Measurements from ENCODE around the gene TRIP10.
"Not testable (repeated sequence)": the region's sequence is repeated elsewhere in the genome, so short reads cannot be mapped to it uniquely, and the experiment has no call there.

The TRIP10 gene, protein sequence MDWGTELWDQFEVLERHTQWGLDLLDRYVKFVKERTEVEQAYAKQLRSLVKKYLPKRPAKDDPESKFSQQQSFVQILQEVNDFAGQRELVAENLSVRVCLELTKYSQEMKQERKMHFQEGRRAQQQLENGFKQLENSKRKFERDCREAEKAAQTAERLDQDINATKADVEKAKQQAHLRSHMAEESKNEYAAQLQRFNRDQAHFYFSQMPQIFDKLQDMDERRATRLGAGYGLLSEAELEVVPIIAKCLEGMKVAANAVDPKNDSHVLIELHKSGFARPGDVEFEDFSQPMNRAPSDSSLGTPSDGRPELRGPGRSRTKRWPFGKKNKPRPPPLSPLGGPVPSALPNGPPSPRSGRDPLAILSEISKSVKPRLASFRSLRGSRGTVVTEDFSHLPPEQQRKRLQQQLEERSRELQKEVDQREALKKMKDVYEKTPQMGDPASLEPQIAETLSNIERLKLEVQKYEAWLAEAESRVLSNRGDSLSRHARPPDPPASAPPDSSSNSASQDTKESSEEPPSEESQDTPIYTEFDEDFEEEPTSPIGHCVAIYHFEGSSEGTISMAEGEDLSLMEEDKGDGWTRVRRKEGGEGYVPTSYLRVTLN

DNA sequence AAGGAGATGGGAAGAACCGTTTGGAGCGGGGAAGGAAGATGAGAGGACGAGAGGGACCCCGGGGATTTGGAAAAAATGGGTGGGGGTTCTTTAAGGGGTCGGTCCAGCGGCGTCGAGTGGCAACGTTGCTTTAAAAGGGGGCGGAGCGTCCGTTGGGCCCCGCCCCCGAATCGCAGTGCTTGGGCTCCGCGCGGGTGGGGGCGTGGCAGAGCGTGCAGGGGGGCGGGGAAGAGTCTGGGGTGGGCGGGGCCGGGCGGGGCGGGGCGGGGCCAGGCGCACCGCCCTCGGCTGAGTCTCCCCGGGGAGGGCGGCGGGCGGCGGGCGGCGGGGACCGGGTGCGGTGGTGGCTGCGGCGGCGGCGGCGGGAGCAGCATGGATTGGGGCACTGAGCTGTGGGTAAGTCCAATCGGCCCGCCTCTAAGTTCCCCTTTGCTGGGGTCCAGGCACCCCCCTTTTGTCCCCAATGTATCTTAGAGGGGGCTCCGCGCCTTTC is at the start of gene TRIP10:
TRIP10 (plus strand) TSS at position 291 of the 493 bp plus-strand sequence; CDS start at position 373, 82 bp downstream.
- DNase-seq = peak; percentile 86 to 88

DNA sequence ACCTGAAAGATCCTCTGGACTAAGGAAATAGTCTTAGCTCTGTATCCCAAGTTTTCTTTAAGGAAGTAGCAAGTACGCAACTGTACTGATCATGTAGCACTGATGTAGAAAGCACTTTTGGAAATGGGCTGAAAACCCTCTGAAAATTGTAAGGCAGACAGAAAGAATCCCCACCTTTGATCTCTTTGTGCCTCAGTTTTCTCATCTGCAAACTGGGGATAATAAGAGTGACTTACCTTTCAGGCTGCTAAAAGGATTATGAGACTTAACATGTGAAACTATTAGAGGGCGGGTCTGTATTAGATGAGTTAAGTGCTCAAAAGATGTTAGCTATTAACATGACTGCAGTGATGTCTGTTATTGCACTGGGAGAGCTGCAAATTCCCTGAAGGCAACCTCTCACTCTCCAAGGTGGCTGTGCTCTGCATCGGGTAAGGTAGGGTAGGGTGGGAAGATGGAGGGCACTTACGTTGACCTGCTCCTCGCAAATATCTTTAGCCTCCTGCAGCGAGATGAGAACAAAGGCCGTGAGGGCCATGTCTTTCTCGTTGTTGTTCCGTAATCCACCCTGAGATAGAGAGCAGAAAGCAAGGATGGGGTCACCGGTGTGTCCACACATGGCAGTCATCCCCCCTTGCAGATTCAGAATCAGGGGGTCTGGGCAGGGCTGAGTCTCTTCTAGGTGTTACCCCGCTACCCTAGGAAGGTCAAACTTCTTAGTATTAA is 49.2 kb upstream of the TRIP10 start:
- no peak for DNase-seq

DNA sequence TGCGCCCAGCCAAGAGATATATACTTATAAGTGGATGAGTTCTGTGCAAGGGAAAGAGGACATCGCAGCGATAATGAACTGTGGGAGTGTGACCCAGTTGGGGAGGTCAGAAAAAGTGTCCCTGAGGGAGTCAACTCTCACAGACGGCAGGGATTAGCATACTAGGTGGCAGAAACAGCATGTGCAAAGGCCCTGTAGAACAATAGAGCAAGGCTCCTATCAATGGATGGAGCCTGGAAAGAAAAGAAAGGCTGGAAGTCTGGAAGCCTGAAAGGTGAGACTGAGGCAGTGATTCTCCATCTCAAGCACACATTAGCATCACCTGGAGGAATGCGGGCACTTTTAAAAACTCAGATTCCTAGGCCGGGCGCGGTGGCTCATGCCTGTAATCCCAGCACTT is 48.1 kb upstream of the TRIP10 start:
- DNase-seq = no peak

DNA sequence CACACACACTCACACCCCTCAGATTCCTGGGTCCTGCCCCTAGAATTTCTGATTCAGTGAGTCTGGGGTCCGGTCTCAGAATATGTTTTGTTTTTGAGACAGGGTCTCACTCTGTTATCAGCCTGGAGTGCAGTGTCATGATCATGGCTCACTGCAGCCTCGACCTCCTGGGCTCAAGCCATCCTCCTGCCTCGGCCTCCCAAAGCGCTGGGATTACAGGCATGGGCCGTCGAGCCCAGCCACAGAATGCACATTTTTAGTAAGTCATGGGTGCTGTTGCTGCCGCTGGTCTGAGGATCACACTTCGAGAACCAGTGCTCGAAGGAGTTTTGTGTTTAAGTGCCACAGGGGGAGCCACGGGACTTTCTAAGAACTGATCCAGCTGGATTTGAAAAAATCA is 47.5 kb upstream of the TRIP10 start:
- no peak for DNase-seq

DNA sequence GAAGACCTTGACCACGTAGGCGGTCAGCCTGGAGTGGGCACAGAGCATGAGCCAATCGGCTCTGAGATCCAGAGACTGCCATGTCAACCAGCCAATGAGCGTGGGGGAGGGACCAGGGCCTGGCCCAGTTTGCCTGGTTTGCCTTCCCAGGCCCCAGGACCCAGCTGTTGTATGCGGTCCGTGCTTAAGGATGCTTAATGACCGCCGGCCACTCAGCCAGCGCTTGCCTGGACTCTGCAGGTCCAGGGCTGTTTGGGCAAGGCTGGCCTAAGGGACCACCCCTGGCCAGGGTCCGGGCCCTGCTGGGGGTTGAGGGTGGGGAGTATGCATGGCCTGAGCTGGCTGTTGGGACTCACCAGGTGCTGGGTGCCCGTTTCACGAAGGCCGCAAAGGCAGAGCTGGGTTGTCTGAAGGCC is 46.4 kb upstream of the TRIP10 start:
- DNase-seq = no peak

DNA sequence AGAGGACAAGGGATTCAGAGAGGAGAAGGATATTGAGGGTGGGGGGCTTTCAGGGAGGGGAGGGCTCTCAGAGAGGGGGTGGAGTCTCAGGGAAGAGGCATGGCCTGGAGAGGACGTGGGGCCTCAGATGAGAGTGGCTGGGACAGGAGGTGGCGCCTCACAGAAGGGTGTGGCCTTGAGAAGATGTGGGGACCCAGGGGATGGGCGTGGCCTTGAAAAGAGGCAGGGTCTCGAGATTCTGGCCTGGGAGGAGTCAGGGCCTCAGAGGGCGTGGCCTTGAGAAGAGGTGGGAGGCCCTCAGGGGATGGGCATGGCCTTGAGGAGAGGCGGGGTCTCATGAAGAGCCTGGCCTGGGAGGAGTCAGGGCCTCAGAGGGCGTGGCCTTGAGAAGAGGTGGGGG is 45.8 kb upstream of the TRIP10 start:
- no peak for DNase-seq

DNA sequence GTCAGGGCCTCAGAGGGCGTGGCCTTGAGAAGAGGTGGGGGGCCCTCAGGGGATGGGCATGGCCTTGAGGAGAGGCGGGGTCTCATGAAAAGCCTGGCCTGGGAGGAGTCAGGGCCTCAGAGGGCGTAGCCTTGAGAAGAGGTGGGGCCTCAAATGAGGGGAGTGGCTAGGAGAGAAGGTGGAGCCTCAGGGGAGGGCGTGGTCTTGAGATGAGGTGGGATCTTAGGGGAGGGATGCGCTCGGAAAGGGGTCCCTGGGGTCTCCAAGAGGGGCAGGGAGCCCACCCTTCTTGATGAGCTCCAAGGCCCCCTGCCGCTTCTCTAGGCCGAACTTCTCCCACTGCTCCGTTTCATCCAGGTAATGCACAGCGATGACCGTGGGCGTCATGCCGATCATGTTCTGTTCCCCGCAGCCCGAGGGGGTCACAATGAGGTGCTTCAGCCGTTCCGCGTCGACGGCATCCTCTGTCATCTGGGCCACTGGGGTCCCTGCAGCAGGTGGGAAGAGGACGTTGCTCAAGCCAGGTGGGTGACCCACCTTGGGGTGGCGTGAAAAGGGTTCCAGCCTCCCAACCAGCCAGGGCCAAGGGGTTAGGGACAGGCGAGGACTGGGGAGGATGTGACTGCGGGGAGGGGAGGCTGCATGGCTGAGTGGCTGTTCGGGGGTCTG is 45.2 kb upstream of the TRIP10 start:
- no peak for DNase-seq

DNA sequence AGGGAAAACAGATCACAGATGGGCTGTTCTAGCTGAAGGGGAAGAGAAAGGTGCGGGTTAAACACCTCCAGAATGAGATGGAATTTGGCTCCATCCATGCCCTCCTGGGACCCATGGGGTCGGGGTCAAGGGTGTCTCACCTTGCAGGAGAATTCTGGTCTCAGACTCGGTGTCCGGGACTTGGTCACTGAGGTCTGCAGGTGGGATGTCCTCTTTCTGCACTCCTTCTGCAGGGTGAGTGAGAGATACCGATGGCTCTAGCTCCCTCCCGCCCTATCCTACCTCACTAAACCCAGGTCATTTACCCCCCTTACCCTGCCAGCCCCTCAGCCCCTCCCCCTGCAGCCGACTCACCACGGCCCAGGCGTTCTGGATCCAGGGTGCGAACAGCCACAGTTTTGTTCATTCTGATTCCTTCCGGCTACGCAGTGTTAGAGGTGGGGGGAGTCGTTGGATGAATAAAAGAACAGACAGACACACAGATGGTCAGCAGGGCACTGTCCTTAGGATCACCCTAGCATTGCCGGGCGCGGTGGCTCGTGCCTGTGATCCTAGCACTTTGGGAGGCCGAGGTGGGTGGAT is 43.1 kb upstream of the TRIP10 start:
- no peak for DNase-seq

DNA sequence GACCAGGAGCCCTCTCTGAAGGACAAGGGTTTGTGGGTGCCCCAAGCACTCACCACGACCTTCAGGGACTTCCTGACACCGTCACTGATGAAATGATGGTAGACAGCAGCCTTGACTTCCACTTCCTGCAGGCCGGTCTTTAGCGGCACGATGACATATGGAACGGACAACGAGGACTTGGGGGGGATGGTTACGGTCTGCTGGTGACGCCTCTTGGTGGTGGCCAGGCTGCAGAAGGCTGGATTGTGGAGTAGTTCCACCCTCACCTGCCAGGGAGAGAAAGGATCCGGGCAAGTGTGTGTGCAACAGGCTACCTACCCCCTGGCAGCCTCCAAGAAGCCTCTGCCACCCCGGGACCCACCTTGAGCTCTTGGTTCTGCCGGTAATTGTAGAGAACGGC is 42.2 kb upstream of the TRIP10 start:
- DNase-seq = no peak

DNA sequence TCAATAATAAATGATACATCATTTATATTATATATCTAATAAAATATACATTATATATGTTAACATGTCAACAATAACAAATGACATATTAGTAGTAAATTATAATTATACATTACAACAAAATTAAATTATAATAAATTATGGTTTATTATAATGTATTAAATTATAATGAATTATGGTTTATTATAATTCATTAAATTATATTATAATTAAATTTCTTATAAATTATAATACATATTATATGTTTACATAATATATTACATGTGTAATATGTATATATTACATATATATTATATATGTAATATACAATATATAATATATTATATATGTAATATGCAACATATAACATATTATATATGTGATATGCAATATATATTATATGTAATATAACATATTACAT is 39.5 kb upstream of the TRIP10 start:
- no peak for DNase-seq

DNA sequence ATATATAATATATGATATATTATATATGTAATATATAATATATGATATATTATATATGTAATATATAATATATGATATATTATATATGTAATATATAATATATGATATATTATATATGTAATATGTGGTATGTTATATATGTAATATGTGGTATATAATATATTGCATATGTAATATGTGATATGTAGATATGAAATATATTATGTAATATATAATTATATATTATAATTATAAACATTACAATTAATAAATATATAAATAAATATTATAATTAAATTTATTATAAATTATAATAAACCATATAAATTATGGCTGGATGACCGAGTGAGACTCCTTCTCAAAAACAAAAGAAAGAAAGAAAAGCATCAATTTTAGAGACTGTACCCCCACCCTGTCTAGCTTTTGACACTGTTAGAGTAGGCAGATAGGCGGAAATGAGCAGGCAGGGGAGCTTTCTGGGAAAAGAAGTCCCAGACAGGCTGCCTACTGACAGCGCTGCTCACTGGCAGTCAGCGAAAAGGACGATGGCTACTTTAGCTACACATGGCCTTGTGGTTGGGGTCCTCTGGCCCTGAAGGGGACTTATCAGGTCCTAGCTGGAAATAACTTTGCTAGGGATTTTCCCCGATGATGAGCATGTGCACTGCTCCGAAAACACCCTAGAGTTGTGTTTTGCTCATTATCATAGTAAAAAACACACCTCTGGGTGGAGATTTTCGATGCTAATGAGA is 38.7 kb upstream of the TRIP10 start:
- DNase-seq = no peak

DNA sequence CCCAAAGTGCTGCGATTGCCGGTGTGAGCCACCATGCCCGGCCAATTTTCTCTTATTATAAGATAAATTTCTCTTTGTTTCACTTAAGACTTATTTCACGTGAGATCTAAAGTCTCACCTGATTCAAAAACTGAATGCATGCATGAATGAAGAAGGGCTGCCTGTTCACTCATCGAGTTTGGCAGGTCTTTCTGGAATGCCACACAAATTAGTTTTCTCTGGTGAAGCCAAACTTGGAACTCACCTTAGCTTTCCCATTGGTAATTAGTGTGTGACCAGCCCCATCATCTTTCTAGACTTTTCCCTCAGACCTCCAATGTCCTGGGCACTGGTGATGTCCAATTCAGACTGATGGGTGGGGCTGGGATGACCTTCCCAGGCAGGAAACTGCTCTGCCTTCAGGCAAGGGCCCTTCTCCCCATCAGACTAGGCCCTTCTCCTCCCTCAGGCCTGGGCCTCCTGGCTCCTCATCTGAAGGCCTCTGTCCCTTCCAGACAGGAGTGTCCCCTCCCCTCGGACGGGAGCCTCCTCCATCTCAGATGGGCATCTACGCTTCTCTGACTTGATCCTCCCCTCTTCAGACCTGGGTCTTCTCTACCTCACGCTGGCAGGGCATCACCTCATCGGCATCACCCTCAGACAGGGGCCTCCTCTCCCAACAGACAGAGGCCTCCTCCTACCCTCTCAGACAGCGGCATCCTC is 33.4 kb upstream of the TRIP10 start:
- no peak for DNase-seq

DNA sequence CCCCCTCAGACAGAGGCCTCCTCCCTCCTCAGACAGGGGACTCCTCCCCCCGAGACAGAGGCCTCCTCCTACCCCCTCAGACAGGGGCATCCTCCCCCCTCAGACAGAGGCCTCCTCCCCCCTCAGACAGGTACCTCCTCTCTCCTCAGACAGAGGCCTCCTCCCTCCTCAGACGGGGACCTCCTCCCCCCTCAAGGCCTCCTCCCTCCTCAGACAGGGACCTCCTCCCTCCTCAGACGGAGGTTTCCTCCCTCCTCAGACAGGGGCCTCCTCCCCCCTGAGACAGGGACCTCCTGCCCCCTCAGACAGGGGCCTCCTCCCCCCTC is 32.9 kb upstream of the TRIP10 start:
- no peak for DNase-seq

DNA sequence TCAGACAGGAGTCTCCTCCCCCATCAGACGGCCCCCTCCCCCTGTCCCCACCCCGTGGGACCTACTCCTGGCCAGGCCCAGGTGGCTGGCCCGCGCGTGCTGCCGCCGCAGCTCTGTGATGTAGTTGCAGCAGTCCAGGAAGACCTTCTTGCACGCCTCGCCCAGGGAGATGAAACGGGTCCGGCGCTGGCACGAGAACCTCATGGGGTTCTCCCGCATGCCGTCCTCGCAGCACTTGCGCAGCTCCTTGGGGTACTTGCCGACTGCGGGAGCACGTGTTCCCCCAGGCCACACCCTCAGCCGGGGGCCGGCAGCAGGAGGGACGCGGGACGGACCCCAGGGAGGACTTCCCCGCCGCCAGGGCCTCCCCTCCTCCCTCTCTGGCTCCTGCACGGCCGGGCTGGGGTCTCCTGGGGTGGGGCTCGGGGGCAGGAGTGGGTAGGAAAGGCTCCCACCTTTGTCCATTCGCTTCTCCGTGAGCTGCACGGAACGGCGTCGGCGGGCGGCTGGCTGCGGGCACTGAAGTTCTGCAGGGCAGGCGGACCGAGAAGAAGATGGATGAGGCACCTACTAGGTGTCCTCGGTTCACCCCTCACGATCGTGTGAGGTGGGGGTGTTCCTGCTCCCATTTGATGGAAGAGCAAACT is 32.3 kb upstream of the TRIP10 start:
- DNase-seq = no peak

DNA sequence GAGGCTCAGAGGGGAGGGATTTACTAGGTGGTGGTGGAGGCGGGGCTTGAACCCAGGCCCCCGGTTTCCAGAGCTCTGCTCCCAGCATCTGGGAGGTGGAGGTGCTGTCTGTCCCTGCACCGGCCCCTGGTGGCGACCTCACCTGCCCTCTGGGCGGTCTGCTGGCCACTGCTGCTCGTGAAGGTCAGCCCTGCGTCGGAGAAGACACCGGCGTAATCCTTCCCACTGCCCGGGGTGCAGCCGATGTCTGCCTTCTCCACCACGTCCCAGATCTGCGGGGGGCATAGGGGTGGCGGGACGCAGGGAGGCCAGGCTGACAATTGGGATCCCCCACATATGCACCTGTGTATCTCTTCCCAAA is 31.8 kb upstream of the TRIP10 start:
- no peak for DNase-seq

DNA sequence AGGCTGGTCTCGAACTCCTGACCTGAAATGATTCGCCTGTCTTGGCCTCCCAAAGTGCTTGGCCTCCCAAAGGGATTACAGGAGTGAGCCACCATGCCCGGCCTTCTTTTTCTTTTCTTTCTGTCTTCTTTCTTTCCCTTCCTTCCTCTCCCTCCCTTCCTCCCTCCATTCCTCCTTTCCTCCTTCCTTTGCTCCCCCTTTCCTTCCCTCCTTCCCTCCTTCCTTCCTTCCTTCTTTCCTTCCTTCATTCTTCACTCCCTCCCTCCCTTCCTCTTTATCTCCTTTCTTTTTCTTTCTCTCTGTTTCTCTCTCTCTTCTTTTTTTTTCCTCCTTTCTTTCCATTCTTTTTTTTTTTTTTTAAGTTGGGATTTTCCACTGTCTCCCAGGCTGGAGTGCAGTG is 31.1 kb upstream of the TRIP10 start:
- no peak for DNase-seq

DNA sequence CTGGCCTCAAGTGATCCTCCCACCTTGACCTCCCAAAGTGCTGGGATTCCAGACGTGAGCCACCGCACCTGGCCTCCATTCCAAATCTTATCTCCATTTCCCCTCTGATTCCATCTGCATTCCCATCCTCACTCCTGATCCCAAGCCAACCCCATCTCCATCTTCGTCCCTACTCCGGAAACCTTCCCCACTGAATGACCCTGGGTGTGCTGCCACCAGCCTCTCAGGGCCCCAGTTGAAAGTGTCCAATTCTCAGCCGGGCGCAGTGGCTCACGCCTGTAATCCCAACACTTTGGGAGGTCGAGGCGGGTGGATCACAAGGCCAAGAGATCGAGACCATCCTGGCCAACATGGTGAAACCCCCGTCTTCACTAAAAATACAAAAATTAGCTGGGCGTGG is 30.6 kb upstream of the TRIP10 start:
- not testable (repeated sequence) for DNase-seq

DNA sequence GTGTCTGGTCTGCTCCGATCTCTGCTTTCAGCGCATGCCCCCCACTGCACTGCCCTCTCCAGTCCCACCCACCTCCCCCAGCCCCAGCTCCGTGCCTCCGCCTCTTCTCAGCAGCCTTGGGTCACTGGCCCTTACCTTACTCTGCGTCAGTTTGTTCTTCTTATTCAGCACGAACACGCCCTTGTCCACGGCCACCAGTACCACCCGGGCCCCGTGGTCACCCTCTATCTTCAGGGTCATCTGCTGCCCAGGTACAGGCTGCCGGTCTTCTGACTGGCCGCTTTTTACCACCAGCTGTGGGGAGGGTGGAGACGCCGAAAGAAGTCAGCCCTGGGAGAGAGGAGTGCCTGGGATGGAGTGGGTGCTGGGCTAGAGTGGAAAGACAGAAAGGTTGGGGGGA is 29.9 kb upstream of the TRIP10 start:
- no peak for DNase-seq

DNA sequence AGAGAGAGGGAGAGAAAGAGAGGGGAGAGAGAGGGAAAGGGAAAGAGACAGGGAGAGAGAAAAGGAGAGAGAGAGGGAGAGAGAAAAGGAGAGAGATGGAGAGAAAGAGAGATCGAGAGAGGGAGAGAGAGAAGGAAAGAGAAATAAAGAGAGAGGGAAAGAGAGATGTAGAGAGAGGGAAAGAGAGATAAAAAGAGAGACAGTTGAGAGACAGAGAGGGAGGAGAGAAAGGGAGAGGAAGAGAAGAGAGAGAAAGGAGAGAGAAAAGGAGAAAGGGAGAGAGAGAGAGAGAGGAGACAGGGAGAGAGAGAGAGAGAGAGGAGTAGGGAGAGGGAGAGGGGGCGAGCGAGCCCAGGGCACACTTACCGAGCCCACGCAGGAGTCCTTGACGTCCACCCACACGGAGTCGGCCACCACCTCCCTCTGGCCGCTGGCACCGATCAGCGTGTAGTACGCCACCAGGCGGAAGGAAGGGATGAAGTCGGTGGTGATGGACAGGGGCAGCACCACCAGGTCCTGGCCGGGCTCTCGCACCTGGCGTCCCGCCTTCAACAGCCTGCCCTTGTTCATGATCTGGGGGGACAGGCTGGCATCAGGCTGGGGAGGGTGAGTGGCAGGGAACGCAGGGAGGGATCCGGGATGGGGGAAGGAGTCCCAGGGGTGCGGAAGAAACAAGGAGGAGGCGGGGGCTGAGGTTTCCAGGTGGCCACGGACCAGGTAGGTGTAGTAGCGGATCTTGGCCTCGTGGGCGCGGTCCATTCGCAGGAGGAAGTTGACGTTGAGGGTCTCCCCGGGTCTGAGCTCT is 29.0 kb upstream of the TRIP10 start:
- DNase-seq = peak; percentile 8 to 13

DNA sequence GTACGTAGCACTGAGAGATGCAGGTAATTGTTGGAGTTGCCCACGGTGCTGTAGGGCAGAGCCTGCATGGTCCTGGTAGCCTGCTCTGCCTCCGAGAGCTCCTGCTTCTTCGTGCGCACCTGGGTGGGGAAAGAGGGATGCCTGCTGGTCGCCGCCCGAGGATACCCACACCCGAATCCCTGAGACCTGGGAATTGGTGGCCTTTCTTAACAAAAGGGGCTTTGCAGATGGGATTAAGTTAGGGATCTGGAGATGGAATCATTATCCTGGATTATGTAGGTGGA is 28.5 kb upstream of the TRIP10 start:
- DNase-seq = no peak

DNA sequence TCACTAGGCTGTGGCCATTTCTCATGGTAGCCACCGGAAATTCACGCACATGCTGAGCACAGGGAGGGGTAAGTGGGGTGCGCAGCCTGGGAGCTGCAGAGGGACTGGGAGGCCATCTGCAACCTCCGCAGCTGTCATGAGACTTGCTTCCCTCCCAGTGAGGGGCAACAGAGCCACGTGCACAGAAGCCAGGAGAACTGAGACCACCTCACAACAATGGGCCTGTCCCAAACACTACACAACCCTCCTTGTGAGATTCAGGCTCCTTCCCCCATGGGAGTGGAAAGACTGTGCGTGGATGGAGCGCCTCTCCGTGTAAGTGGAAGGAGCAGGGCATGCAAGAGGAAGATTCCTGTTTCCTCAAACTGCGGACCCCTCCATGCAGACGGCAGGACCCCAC is 27.9 kb upstream of the TRIP10 start:
- DNase-seq = no peak

Data from CD4-positive, alpha-beta T cell treated with Interleukin-1 beta for 1 hour (primary cell).